SJCRH30 (cell line): Measurements from ENCODE around the gene DHRS13. TPM values are rescaled to one million over a fixed set of nuclear protein-coding genes. Genes with fewer than 3 reads are reported as not detected.
A peak's percentile ranks its signal among the peaks of the same experiment; 100 is the strongest.

Experiments
- DNase-seq, 2 experiments: peaks; one replicate each; pipeline ENCODE4 v3.0.0-alpha.2; 2015 to 2020
- H3K27ac ChIP-seq: fragments of 250-450 bp; sonication (Bioruptor Pico); 2 replicates; pipeline ENCODE4 v1.5.1; 2020; ENCODE audit warnings: mild to moderate bottlenecking, moderate library complexity
- H3K27me3 ChIP-seq: fragments of 250-450 bp; sonication (Bioruptor Pico); 2 replicates; pipeline ENCODE4 v1.5.1; 2020; ENCODE audit warnings: mild to moderate bottlenecking, moderate library complexity
- H3K36me3 ChIP-seq: fragments of 250-450 bp; sonication (Bioruptor Pico); 2 replicates; pipeline ENCODE4 v1.5.1; 2020; ENCODE audit warnings: mild to moderate bottlenecking, moderate library complexity
- H3K4me1 ChIP-seq: fragments of 250-450 bp; sonication (Bioruptor Pico); 2 replicates; pipeline ENCODE4 v1.5.1; 2020; ENCODE audit warnings: mild to moderate bottlenecking, moderate library complexity
- H3K4me3 ChIP-seq: fragments of 250-450 bp; sonication (Bioruptor Pico); 2 replicates; pipeline ENCODE4 v1.5.1; 2020; ENCODE audit warnings: mild to moderate bottlenecking, moderate library complexity
- H3K9me3 ChIP-seq: fragments of 250-450 bp; sonication (Bioruptor Pico); replicated peaks from 2 replicates; pipeline ENCODE4 v1.5.1; 2020; ENCODE audit warnings: mild to moderate bottlenecking, moderate library complexity
- total RNA-seq: library from RNA; depleted of rRNA; stranded (reverse); fragments of >200 nt; shearing (Covaris generic); gene quantifications from 2 replicates; pipeline ENCODE4 v1.2.3, GENCODE V29; 2014

DHRS13 gene
- total RNA-seq, 1 experiment from 2014 or later: 27.0 TPM

- H3K4me3 ChIP-seq: no peak overlapping the region
- H3K4me1 ChIP-seq: 0 out of 2 replicates have a peak, but pooled peaks cover 3% of the 10 kb centered on the region
- H3K9me3 ChIP-seq: no peaks in the 10 kb centered on the region
- no peaks in the 10 kb centered on the region for H3K27me3 ChIP-seq
- peak in 1 of 2 experiments; percentile 42 for DNase-seq
- no peak overlapping the region for H3K27ac ChIP-seq
- no peaks in the 10 kb centered on the region; the same call in 1 of the 2 replicates for H3K36me3 ChIP-seq
These were observed 26.9 kb downstream of the DHRS13 start for GRCh38 chr17:28875848-28876550.

GRCh38 chr17:28874750-28875149 lies 28.1 kb downstream of the DHRS13 start:
- 0 out of 2 replicates have a peak, but pooled peaks cover 3% of the 10 kb centered on the region for H3K4me1 ChIP-seq
- DNase-seq: no peak
- H3K4me3 ChIP-seq: no peak overlapping the region
- H3K27me3 ChIP-seq: no peaks in the 10 kb centered on the region
- no peaks in the 10 kb centered on the region for H3K36me3 ChIP-seq
- H3K27ac ChIP-seq: no peak overlapping the region
- no peaks in the 10 kb centered on the region for H3K9me3 ChIP-seq

- Histone ChIP-seq H3K27ac (no peak overlapping the region), H3K9me3 (no peaks in the 10 kb centered on the region), H3K4me3 (no peak overlapping the region), H3K27me3 (no peaks in the 10 kb centered on the region), H3K36me3 (no peaks in the 10 kb centered on the region), H3K4me1 (0 out of 2 replicates have a peak, but pooled peaks cover 3% of the 10 kb centered on the region)
- no peak for DNase-seq
These were observed 29.0 kb downstream of the DHRS13 start for GRCh38 chr17:28873839-28874238.

- 0 out of 2 replicates have a peak, but pooled peaks cover 3% of the 10 kb centered on the region for H3K4me1 ChIP-seq
- peak in 1 of 2 experiments; percentile 55 for DNase-seq
- H3K27me3 ChIP-seq: no peaks in the 10 kb centered on the region
- H3K36me3 ChIP-seq: no peaks in the 10 kb centered on the region
- no peaks in the 10 kb centered on the region for H3K9me3 ChIP-seq
- no peak overlapping the region for H3K4me3 ChIP-seq
- no peak overlapping the region for H3K27ac ChIP-seq
These were observed 31.8 kb downstream of the DHRS13 start for GRCh38 chr17:28871056-28871579.

- no peaks in the 10 kb centered on the region for H3K27me3 ChIP-seq
- 0 out of 2 replicates have a peak, but pooled peaks cover 3% of the 10 kb centered on the region for H3K4me1 ChIP-seq
- H3K4me3 ChIP-seq: no peak overlapping the region
- H3K36me3 ChIP-seq: no peaks in the 10 kb centered on the region
- DNase-seq: no peak
- H3K27ac ChIP-seq: no peak overlapping the region
- H3K9me3 ChIP-seq: no peaks in the 10 kb centered on the region
These were observed 35.6 kb downstream of the DHRS13 start for GRCh38 chr17:28867276-28867675.

- no peaks in the 10 kb centered on the region for H3K36me3 ChIP-seq
- no peak for DNase-seq
- H3K27ac ChIP-seq: no peak overlapping the region
- H3K27me3 ChIP-seq: no peaks in the 10 kb centered on the region
- H3K9me3 ChIP-seq: no peaks in the 10 kb centered on the region
- no peak overlapping the region for H3K4me3 ChIP-seq
- 0 out of 2 replicates have a peak, but pooled peaks cover 2% of the 10 kb centered on the region for H3K4me1 ChIP-seq
These were observed 36.7 kb downstream of the DHRS13 start for GRCh38 chr17:28865946-28866752.

- no peak for DNase-seq
- no peak overlapping the region for H3K27ac ChIP-seq
These were observed 37.7 kb downstream of the DHRS13 start for GRCh38 chr17:28864991-28865849.

GRCh38 chr17:28863953-28864352 lies 38.9 kb downstream of the DHRS13 start:
- H3K9me3 ChIP-seq: no peaks in the 10 kb centered on the region
- H3K36me3 ChIP-seq: peaks cover 10% of the 10 kb centered on the region; the same call in 1 of the 2 replicates
- DNase-seq: no peak
- no peak overlapping the region for H3K27ac ChIP-seq
- H3K4me1 ChIP-seq: no peaks in the 10 kb centered on the region
- no peak overlapping the region for H3K4me3 ChIP-seq
- no peaks in the 10 kb centered on the region for H3K27me3 ChIP-seq

More at GRCh38 chr17:28864991-28865849, 37.7 kb downstream of the DHRS13 start:
- H3K9me3 ChIP-seq: no peaks in the 10 kb centered on the region
- no peaks in the 10 kb centered on the region for H3K4me1 ChIP-seq
- no peaks in the 10 kb centered on the region for H3K27me3 ChIP-seq
- H3K4me3 ChIP-seq: no peak overlapping the region
- peaks cover 5% of the 10 kb centered on the region; the same call in 1 of the 2 replicates for H3K36me3 ChIP-seq

- Histone ChIP-seq H3K36me3 (peaks cover 24% of the 10 kb centered on the region), H3K9me3 (no peaks in the 10 kb centered on the region), H3K27me3 (no peaks in the 10 kb centered on the region), H3K27ac (no peak overlapping the region), H3K4me1 (no peaks in the 10 kb centered on the region), H3K4me3 (no peak overlapping the region)
- no peak for DNase-seq
These were observed 40.3 kb downstream of the DHRS13 start for GRCh38 chr17:28862561-28862960.

- no peak for DNase-seq
These were observed 41.3 kb downstream of the DHRS13 start for GRCh38 chr17:28861393-28862203.

GRCh38 chr17:28860363-28860808 lies 42.5 kb downstream of the DHRS13 start:
- no peak for DNase-seq
- no peaks in the 10 kb centered on the region for H3K4me1 ChIP-seq
- no peaks in the 10 kb centered on the region for H3K27me3 ChIP-seq
- H3K4me3 ChIP-seq: no peak overlapping the region
- H3K9me3 ChIP-seq: no peaks in the 10 kb centered on the region
- peaks cover 31% of the 10 kb centered on the region for H3K36me3 ChIP-seq
- no peak overlapping the region for H3K27ac ChIP-seq

More at GRCh38 chr17:28861393-28862203, 41.3 kb downstream of the DHRS13 start:
- H3K27me3 ChIP-seq: no peaks in the 10 kb centered on the region
- H3K4me1 ChIP-seq: no peaks in the 10 kb centered on the region
- H3K9me3 ChIP-seq: no peaks in the 10 kb centered on the region
- no peak overlapping the region for H3K4me3 ChIP-seq
- no peak overlapping the region for H3K27ac ChIP-seq
- H3K36me3 ChIP-seq: peaks cover 29% of the 10 kb centered on the region

- no peak overlapping the region for H3K27ac ChIP-seq
- DNase-seq: no peak
- H3K9me3 ChIP-seq: no peaks in the 10 kb centered on the region
- peaks cover 31% of the 10 kb centered on the region for H3K36me3 ChIP-seq
- H3K4me1 ChIP-seq: no peaks in the 10 kb centered on the region
- no peaks in the 10 kb centered on the region for H3K27me3 ChIP-seq
- H3K4me3 ChIP-seq: no peak overlapping the region
These were observed 44.0 kb downstream of the DHRS13 start for GRCh38 chr17:28858801-28859355.
